ENCODE data around the gene RAD18.

DNA sequence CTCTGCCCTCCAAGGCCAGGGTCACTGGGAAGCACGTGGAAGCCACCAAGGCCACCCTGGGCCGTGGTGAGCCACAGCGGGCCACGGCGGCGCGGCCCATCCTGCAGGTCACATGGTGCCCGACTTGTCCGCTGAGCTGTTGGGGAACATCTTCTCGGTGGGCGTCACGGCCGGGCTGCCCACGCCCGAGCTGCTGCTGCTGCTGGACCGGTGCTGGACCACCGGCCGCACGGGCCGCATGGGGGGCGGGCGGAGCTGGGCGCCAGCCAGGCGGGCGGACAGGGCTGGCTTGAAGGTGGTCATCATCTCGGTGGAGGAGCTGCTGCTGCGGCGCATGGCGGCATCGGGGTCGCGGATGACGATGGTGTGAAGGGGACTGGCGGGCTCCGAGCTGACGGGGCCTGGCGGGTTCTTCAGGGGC is 22.1 kb upstream of the RAD18 start:
- TF ChIP-seq, protein P1, sequence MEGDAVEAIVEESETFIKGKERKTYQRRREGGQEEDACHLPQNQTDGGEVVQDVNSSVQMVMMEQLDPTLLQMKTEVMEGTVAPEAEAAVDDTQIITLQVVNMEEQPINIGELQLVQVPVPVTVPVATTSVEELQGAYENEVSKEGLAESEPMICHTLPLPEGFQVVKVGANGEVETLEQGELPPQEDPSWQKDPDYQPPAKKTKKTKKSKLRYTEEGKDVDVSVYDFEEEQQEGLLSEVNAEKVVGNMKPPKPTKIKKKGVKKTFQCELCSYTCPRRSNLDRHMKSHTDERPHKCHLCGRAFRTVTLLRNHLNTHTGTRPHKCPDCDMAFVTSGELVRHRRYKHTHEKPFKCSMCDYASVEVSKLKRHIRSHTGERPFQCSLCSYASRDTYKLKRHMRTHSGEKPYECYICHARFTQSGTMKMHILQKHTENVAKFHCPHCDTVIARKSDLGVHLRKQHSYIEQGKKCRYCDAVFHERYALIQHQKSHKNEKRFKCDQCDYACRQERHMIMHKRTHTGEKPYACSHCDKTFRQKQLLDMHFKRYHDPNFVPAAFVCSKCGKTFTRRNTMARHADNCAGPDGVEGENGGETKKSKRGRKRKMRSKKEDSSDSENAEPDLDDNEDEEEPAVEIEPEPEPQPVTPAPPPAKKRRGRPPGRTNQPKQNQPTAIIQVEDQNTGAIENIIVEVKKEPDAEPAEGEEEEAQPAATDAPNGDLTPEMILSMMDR (IDR thresholded peaks at IDR 0.05) = no peak
- no peak for TF ChIP-seq POLR2A (IDR thresholded peaks at IDR 0.05)
